NOMO-1 (cell line): Measurements from ENCODE around the gene TIGD4.
"Not testable (repeated sequence)": the region's sequence is repeated elsewhere in the genome, so short reads cannot be mapped to it uniquely, and the experiment has no call there.

Experiments used
- DNase-seq, 2 experiments: peaks; one replicate each; lab custom pipeline; 2025; ENCODE audit not compliant: unreplicated experiment in 2 of 2; lab: John Stamatoyannopoulos, UW

TIGD4 gene

GRCh38 chr4:152784490-152785350, 5.2 kb upstream of the TIGD4 start:
- no peak for DNase-seq

- peak in 1 of 2 experiments; percentile 56 for DNase-seq
Measured at GRCh38 chr4:152780267-152780778, 793 bp upstream of the TIGD4 start.

- peak in 1 of 2 experiments; percentile 37 for DNase-seq
Measured at GRCh38 chr4:152778656-152779512, 646 bp downstream of the TIGD4 start.

GRCh38 chr4:152777488-152777887, 2.0 kb downstream of the TIGD4 start:
- DNase-seq: no peak

GRCh38 chr4:152776352-152776751, 3.2 kb downstream of the TIGD4 start:
- no peak for DNase-seq

GRCh38 chr4:152773953-152774352, 5.6 kb downstream of the TIGD4 start:
- no peak for DNase-seq

GRCh38 chr4:152773339-152773738, 6.2 kb downstream of the TIGD4 start:
- DNase-seq: no peak

GRCh38 chr4:152771741-152772533, 7.6 kb downstream of the TIGD4 start:
- DNase-seq: peak in 1 of 2 experiments; percentile 55

- DNase-seq: not testable (repeated sequence)
Measured at GRCh38 chr4:152765069-152765737, 14.3 kb downstream of the TIGD4 start.

- peak; percentile 56 to 78 for DNase-seq
Measured at GRCh38 chr4:152763796-152764195, 15.7 kb downstream of the TIGD4 start.

- no peak for DNase-seq
Measured at GRCh38 chr4:152748619-152749018, 30.9 kb downstream of the TIGD4 start.

- no peak for DNase-seq
Measured at GRCh38 chr4:152747444-152747843, 32.1 kb downstream of the TIGD4 start.

- DNase-seq: no peak
Measured at GRCh38 chr4:152738827-152739226, 40.7 kb downstream of the TIGD4 start.

GRCh38 chr4:152735906-152736305, 43.6 kb downstream of the TIGD4 start:
- DNase-seq: no peak

- peak in 1 of 2 experiments; percentile 53 for DNase-seq
Measured at GRCh38 chr4:152735396-152735859, 44.1 kb downstream of the TIGD4 start.

- peak; percentile 9 to 27 for DNase-seq
Measured at GRCh38 chr4:152734699-152735050, 44.9 kb downstream of the TIGD4 start.

- no peak for DNase-seq
Measured at GRCh38 chr4:152734015-152734698, 45.4 kb downstream of the TIGD4 start.

- DNase-seq: no peak
Measured at GRCh38 chr4:152731997-152732396, 47.5 kb downstream of the TIGD4 start.

- no peak for DNase-seq
Measured at GRCh38 chr4:152729466-152729865, 50.1 kb downstream of the TIGD4 start.
